Activated CD8-positive, alpha-beta memory T cell treated with anti-CD3 and anti-CD28 coated beads for 48 hours (primary cell): Measurements from ENCODE around the gene NRG2.

Experiments used
- DNase-seq, 3 experiments: peaks; one replicate each; pipeline ENCODE4 v3.0.0-alpha.2; 2020; ENCODE audit warnings: low read depth in 2 of 3, low spot score in 2 of 3

Gene NRG2

GRCh38 chr5:139797856-139798510, 245.1 kb downstream of the NRG2 start:
- no peak for DNase-seq

GRCh38 chr5:139797335-139797734, 245.8 kb downstream of the NRG2 start:
- DNase-seq, result no peak
